Measurements from ENCODE around the gene TPCN2. TPM values are rescaled to one million over a fixed set of nuclear protein-coding genes. Genes with fewer than 3 reads are reported as not detected.
"Not testable (repeated sequence)": the region's sequence is repeated elsewhere in the genome, so short reads cannot be mapped to it uniquely, and the experiment has no call there.

TPCN2 gene
- total and polyA plus RNA-seq, 2 donors, result 14.0 to 14.4 TPM

DNA sequence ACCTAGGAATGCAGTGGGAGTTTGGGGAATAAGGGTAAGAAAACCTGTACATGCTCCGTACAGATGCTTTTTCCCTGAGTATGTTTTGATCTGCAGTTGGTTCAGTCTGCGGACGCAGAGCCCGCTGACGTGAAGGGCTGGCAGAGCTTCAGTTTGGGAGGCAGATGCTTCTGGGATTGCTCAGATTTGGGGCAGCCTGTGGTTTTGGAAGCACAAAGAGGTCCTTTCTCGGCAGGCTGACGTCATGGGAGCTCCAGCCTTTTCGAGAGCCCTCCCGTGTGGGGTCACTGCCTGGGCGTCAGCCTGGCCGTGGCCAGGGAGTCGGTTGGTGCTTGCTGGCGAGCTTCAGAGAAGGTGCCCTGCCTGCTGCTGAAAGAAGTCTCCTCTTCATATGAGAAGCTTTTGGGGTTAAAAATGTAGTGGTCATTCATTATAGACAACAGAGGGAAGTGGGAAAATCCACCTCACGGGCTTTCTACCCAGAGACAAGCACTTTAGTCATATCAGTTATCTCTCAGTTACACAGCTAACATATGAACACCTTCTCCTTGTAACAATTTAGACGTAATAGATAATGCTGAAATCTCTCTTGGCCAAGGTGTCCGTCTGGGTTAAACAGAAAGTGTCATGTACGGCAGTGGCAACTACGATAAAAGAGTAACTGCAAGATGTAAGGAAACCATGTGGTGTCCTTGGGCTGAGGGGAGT is 26.8 kb downstream of the TPCN2 start:
- WGBS, result 65% methylated on average over 18 of the region's 18 CpGs
- DNase-seq (ENCODE audit: extremely low spot score), result no peak
- H3K4me3 ChIP-seq (ENCODE audit: low read depth, low read length), result no peak overlapping the region
- no peaks in the 10 kb centered on the region for H3K4me1 ChIP-seq (ENCODE audit: insufficient read depth)
- H3K36me3 ChIP-seq (ENCODE audit: insufficient read depth), result peaks cover 2% of the 10 kb centered on the region
- H3K27ac ChIP-seq (ENCODE audit: low read depth), result no peak overlapping the region

GRCh38 chr11:69076129-69076791 is 27.5 kb downstream of the TPCN2 start:
- Histone ChIP-seq H3K27ac (ENCODE audit: low read depth) (no peak overlapping the region), H3K4me1 (ENCODE audit: insufficient read depth) (no peaks in the 10 kb centered on the region), H3K4me3 (ENCODE audit: low read depth, low read length) (no peak overlapping the region), H3K36me3 (ENCODE audit: insufficient read depth) (peaks cover 4% of the 10 kb centered on the region)
- DNase-seq (ENCODE audit: extremely low spot score), result no peak
- WGBS, result 79% methylated on average over 20 of the region's 20 CpGs

DNA sequence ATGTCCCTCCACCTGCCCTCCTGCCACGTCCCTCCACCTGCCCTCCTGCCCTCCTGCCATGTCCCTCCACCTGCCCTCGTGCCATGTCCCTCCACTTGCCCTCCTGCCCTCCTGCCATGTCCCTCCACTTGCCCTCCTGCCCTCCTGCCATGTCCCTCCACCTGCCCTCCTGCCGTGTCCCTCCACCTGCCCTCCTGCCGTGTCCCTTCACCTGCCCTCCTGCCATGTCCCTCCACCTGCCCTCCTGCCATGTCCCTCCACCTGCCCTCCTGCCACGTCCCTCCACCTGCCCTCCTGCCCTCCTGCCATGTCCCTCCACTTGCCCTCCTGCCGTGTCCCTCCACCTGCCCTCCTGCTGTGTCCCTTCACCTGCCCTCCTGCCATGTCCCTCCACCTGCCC is 28.2 kb downstream of the TPCN2 start:
- WGBS, result 68% methylated on average over 6 of the region's 6 CpGs
- H3K27ac ChIP-seq (ENCODE audit: low read depth); H3K4me1 ChIP-seq (ENCODE audit: insufficient read depth); H3K4me3 ChIP-seq (ENCODE audit: low read depth, low read length); DNase-seq (ENCODE audit: extremely low spot score); H3K36me3 ChIP-seq (ENCODE audit: insufficient read depth): not testable (repeated sequence)

GRCh38 chr11:69078508-69078907 is 29.8 kb downstream of the TPCN2 start:
- DNase-seq (ENCODE audit: extremely low spot score), result no peak
- Histone ChIP-seq H3K36me3 (ENCODE audit: insufficient read depth) (peaks cover 2% of the 10 kb centered on the region), H3K27ac (ENCODE audit: low read depth) (no peak overlapping the region), H3K4me3 (ENCODE audit: low read depth, low read length) (no peak overlapping the region), H3K4me1 (ENCODE audit: insufficient read depth) (no peaks in the 10 kb centered on the region)
- WGBS, result 94% methylated on average over 15 of the region's 15 CpGs

DNA sequence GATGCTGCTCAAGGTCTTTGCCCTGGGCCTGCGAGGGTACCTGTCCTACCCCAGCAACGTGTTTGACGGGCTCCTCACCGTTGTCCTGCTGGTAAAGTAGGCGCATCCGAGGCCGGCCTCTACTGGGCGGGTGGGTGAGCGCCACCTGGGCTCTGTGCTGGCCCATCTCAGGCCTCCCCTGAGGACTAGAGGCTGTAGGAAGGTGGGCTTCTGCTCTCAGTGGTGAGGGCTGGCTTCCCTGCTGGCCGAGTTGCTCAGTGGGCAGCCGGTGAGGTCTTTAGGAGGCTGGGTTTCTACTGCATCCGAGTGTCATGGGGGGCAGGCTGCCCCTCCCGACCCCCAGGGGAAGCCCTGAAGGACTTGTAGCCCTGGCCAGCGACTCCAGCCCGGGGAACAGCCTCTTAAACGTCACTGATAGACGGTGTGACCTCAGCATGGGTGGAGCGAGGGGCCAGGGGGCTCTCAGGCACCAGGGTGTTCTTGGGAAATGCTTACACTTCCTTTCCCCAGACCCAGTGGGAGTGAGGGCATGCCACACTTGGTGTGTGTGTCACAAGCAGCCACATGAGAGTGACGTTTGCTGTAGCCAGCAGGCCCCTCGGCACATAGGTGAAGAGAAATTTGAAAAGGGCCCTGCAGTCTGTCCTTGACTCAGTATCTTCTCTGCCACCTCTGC is 30.3 kb downstream of the TPCN2 start:
- Histone ChIP-seq H3K4me1 (ENCODE audit: insufficient read depth) (no peaks in the 10 kb centered on the region), H3K4me3 (ENCODE audit: low read depth, low read length) (no peak overlapping the region), H3K36me3 (ENCODE audit: insufficient read depth) (peaks cover 2% of the 10 kb centered on the region), H3K27ac (ENCODE audit: low read depth) (no peak overlapping the region)
- WGBS, result 85% methylated on average over 20 of the region's 20 CpGs
- no peak for DNase-seq (ENCODE audit: extremely low spot score)

DNA sequence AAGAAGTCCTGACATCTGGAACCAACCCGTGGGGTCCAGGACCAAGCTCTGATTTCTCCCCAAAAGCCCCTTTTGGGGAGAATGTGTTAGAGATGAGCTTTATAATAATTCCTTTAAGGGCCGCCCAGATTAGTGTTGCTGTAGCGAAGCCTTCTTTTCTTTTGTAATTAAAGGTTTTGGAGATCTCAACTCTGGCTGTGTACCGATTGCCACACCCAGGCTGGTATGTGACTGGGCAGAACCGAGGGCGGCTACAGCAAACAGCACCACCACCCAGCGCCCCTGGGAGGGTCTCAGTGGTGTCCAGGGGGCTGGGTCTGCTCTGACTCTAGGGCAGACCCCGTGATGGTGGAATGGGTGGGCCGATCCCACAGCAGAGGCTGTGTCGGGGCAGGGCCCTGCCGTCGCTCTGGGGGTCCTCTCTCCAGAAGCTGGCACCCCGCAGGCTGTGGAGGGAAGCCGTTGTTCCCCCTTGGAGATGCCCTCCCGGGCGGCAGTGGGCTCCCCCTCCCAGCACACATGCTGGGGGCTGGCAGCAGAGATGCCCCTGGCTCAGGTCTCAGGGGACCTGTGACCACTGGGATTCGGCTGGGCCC is 31.0 kb downstream of the TPCN2 start:
- Histone ChIP-seq H3K4me1 (ENCODE audit: insufficient read depth) (no peaks in the 10 kb centered on the region), H3K27ac (ENCODE audit: low read depth) (no peak overlapping the region), H3K36me3 (ENCODE audit: insufficient read depth) (peaks cover 2% of the 10 kb centered on the region), H3K4me3 (ENCODE audit: low read depth, low read length) (no peak overlapping the region)
- DNase-seq (ENCODE audit: extremely low spot score), result no peak
- 88% methylated on average over 17 of the region's 17 CpGs for WGBS

- no peaks in the 10 kb centered on the region for H3K4me1 ChIP-seq (ENCODE audit: insufficient read depth)
- H3K36me3 ChIP-seq (ENCODE audit: insufficient read depth), result peaks cover 2% of the 10 kb centered on the region
- WGBS, result 80% methylated on average over 17 of the region's 17 CpGs
- H3K27ac ChIP-seq (ENCODE audit: low read depth), result no peak overlapping the region
- H3K4me3 ChIP-seq (ENCODE audit: low read depth, low read length), result no peak overlapping the region
- no peak for DNase-seq (ENCODE audit: extremely low spot score)
Measured at GRCh38 chr11:69080257-69080995, 31.7 kb downstream of the TPCN2 start.

- no peak overlapping the region for H3K27ac ChIP-seq (ENCODE audit: low read depth)
- H3K36me3 ChIP-seq (ENCODE audit: insufficient read depth), result peaks cover 2% of the 10 kb centered on the region
- no peak for DNase-seq (ENCODE audit: extremely low spot score)
- no peak overlapping the region for H3K4me3 ChIP-seq (ENCODE audit: low read depth, low read length)
- no peaks in the 10 kb centered on the region for H3K4me1 ChIP-seq (ENCODE audit: insufficient read depth)
- 90% methylated on average over 23 of the region's 23 CpGs for WGBS
Measured at GRCh38 chr11:69081180-69081579, 32.4 kb downstream of the TPCN2 start.

GRCh38 chr11:69083531-69084247 is 35.0 kb downstream of the TPCN2 start:
- H3K4me1 ChIP-seq (ENCODE audit: insufficient read depth), result no peaks in the 10 kb centered on the region
- DNase-seq (ENCODE audit: extremely low spot score), result no peak

GRCh38 chr11:69084371-69084770 is 35.6 kb downstream of the TPCN2 start:
- H3K4me1 ChIP-seq (ENCODE audit: insufficient read depth), result no peaks in the 10 kb centered on the region
- peaks cover 2% of the 10 kb centered on the region for H3K36me3 ChIP-seq (ENCODE audit: insufficient read depth)
- 83% methylated on average over 15 of the region's 15 CpGs for WGBS

More at GRCh38 chr11:69083531-69084247, 35.0 kb downstream of the TPCN2 start:
- Histone ChIP-seq H3K36me3 (ENCODE audit: insufficient read depth) (peaks cover 2% of the 10 kb centered on the region), H3K4me3 (ENCODE audit: low read depth, low read length) (no peak overlapping the region), H3K27ac (ENCODE audit: low read depth) (no peak overlapping the region)
- 91% methylated on average over 28 of the region's 28 CpGs for WGBS

DNA sequence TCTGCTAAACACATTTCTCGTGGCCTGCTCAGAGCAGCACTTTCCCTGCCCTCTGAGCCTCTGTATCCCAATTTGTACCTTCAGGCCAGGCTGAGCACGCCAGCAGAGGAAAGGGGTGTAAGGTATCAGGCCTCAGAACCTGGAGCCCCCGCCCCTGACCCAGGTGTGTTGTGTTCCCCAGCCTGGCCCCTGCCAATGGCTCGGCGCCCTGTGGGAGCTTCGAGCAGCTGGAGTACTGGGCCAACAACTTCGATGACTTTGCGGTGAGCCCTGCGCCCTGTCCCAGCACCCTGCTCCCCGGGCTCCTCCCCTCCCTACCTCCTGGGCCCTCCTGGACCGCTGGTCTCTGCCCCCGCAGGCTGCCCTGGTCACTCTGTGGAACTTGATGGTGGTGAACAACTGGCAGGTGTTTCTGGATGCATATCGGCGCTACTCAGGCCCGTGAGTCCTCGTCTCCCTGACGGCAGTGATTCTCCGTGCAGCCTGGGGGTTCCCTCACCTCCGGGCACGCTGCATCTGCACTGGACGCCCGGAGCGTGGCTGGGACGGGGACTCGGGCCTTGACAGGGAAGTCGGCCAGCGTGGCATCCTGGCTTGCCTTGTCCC is 36.9 kb downstream of the TPCN2 start:
- Histone ChIP-seq H3K4me3 (ENCODE audit: low read depth, low read length) (no peak overlapping the region), H3K36me3 (ENCODE audit: insufficient read depth) (peaks cover 2% of the 10 kb centered on the region), H3K4me1 (ENCODE audit: insufficient read depth) (no peaks in the 10 kb centered on the region), H3K27ac (ENCODE audit: low read depth) (no peak overlapping the region)
- no peak for DNase-seq (ENCODE audit: extremely low spot score)
- 87% methylated on average over 27 of the region's 27 CpGs for WGBS

More at GRCh38 chr11:69084371-69084770, 35.6 kb downstream of the TPCN2 start:
- H3K27ac ChIP-seq (ENCODE audit: low read depth), result no peak overlapping the region
- DNase-seq (ENCODE audit: extremely low spot score), result no peak
- no peak overlapping the region for H3K4me3 ChIP-seq (ENCODE audit: low read depth, low read length)

Measured in urinary bladder (tissue), 4 donors.